Measurements from ENCODE around the gene CLEC16A. TPM values are rescaled to one million over a fixed set of nuclear protein-coding genes. Genes with fewer than 3 reads are reported as not detected.
A peak's percentile ranks its signal among the peaks of the same experiment; 100 is the strongest.

Gene CLEC16A
- total RNA-seq, 4 donors from 2014 or later = 24.5 to 33.0 (median 29.3) TPM

- peaks cover 0 to 11% of the 10 kb centered on the region in 2 donors for H3K4me1 ChIP-seq
- H3K36me3 ChIP-seq = peaks cover 0 to 19% of the 10 kb centered on the region in 2 donors
- no peak overlapping the region for H3K4me3 ChIP-seq
- no peaks in the 10 kb centered on the region for H3K9me3 ChIP-seq
- intact Hi-C loops (cut with DNase I; ENCODE audit: low total_unique reads) = no loop called here
- in situ Hi-C loops (cut with MboI; ENCODE audit: low sequenced_read_pairs in 4 of 4) = no loop called here
- no peaks in the 10 kb centered on the region for H3K27me3 ChIP-seq
- no peak for ATAC-seq
- H3K27ac ChIP-seq = peak overlapping the region in 1 of 4 donors; percentile 24
- no peak for DNase-seq
- no peak for TF ChIP-seq CTCF (IDR thresholded peaks at IDR 0.05 in 4 of 5, conservative IDR thresholded peaks at IDR 0.05 in 1 of 5)
- no peak for TF ChIP-seq POLR2A (IDR thresholded peaks at IDR 0.05)
These were observed 76.0 kb downstream of the CLEC16A start for GRCh38 chr16:11020388-11020787.

- TF ChIP-seq POLR2A (IDR thresholded peaks at IDR 0.05) = no peak
- TF ChIP-seq CTCF (IDR thresholded peaks at IDR 0.05 in 4 of 5, conservative IDR thresholded peaks at IDR 0.05 in 1 of 5) = no peak
- in situ Hi-C loops (cut with MboI; ENCODE audit: low sequenced_read_pairs in 4 of 4) (no loop called here), intact Hi-C loops (cut with DNase I; ENCODE audit: low total_unique reads) (no loop called here)
- H3K4me1 ChIP-seq = peaks cover 0 to 8% of the 10 kb centered on the region in 2 donors
- no peaks in the 10 kb centered on the region for H3K27me3 ChIP-seq
- H3K9me3 ChIP-seq = no peaks in the 10 kb centered on the region
- H3K36me3 ChIP-seq = peaks cover 0 to 25% of the 10 kb centered on the region in 2 donors
- DNase-seq = no peak
- peak overlapping the region in 3 of 4 donors; percentile 30 to 44 (median 40) for H3K27ac ChIP-seq
- no peak overlapping the region for H3K4me3 ChIP-seq
- no peak for ATAC-seq
These were observed 76.6 kb downstream of the CLEC16A start for GRCh38 chr16:11020792-11021551.

- DNase-seq (no peak), ATAC-seq (no peak)
- in situ Hi-C loops (cut with MboI; ENCODE audit: low sequenced_read_pairs in 4 of 4) (no loop called here), intact Hi-C loops (cut with DNase I; ENCODE audit: low total_unique reads) (no loop called here)
- H3K36me3 ChIP-seq = peaks cover 0 to 35% of the 10 kb centered on the region in 2 donors
- no peak overlapping the region for H3K4me3 ChIP-seq
- H3K27ac ChIP-seq = peak overlapping the region in 1 of 4 donors; percentile 15
- H3K27me3 ChIP-seq = no peaks in the 10 kb centered on the region
- no peak for TF ChIP-seq POLR2A (IDR thresholded peaks at IDR 0.05)
- no peak for TF ChIP-seq CTCF (IDR thresholded peaks at IDR 0.05 in 4 of 5, conservative IDR thresholded peaks at IDR 0.05 in 1 of 5)
- no peaks in the 10 kb centered on the region for H3K9me3 ChIP-seq
- peaks cover 0 to 3% of the 10 kb centered on the region in 2 donors for H3K4me1 ChIP-seq
These were observed 77.6 kb downstream of the CLEC16A start for GRCh38 chr16:11022002-11022401.

- no peak for ATAC-seq
- DNase-seq = no peak
- intact Hi-C loops (cut with DNase I; ENCODE audit: low total_unique reads) (no loop called here), in situ Hi-C loops (cut with MboI; ENCODE audit: low sequenced_read_pairs in 4 of 4) (no loop called here)
- Histone ChIP-seq H3K4me3 (no peak overlapping the region), H3K36me3 (peaks cover 0 to 47% of the 10 kb centered on the region in 2 donors), H3K9me3 (no peaks in the 10 kb centered on the region), H3K27ac (no peak overlapping the region), H3K4me1 (no peaks in the 10 kb centered on the region), H3K27me3 (no peaks in the 10 kb centered on the region)
- no peak for TF ChIP-seq CTCF (IDR thresholded peaks at IDR 0.05 in 4 of 5, conservative IDR thresholded peaks at IDR 0.05 in 1 of 5)
- no peak for TF ChIP-seq POLR2A (IDR thresholded peaks at IDR 0.05)
These were observed 79.1 kb downstream of the CLEC16A start for GRCh38 chr16:11023262-11024039.
